ENCODE data around the gene CACNB4.
A peak's percentile ranks its signal among the peaks of the same experiment; 100 is the strongest.
"Not testable (repeated sequence)": the region's sequence is repeated elsewhere in the genome, so short reads cannot be mapped to it uniquely, and the experiment has no call there.

The CACNB4 gene

GRCh38 chr2:152098496-152099366 is at the start of gene CACNB4:
Gene CACNB4, minus strand, starts transcription at chr2:152099044.
- 0 out of 2 replicates have a peak, but pooled peaks cover 1% of the 10 kb centered on the region for H3K4me1 ChIP-seq (ENCODE audit: control insufficient read depth, insufficient read depth, low read length)
- H3K36me3 ChIP-seq (ENCODE audit: control insufficient read depth, insufficient read depth, low read length): no peaks in the 10 kb centered on the region
- H3K9me3 ChIP-seq (ENCODE audit: control insufficient read depth, insufficient read depth, low read length): no peaks in the 10 kb centered on the region
- H3K27me3 ChIP-seq (ENCODE audit: control insufficient read depth, insufficient read depth, low read length): peaks cover 23% of the 10 kb centered on the region
- peak within 1 kb of the TSS; percentile 57; the same call in 1 of the 2 replicates for H3K4me3 ChIP-seq (ENCODE audit: low read length)
- no peak within 1 kb of the TSS for H3K27ac ChIP-seq (ENCODE audit: low read length)
- no CpG with 5 or more reads among the region's 73 CpGs for WGBS (ENCODE audit: insufficient coverage, insufficient read length)
- no peak for DNase-seq (ENCODE audit: low read depth, low spot score)

DNA sequence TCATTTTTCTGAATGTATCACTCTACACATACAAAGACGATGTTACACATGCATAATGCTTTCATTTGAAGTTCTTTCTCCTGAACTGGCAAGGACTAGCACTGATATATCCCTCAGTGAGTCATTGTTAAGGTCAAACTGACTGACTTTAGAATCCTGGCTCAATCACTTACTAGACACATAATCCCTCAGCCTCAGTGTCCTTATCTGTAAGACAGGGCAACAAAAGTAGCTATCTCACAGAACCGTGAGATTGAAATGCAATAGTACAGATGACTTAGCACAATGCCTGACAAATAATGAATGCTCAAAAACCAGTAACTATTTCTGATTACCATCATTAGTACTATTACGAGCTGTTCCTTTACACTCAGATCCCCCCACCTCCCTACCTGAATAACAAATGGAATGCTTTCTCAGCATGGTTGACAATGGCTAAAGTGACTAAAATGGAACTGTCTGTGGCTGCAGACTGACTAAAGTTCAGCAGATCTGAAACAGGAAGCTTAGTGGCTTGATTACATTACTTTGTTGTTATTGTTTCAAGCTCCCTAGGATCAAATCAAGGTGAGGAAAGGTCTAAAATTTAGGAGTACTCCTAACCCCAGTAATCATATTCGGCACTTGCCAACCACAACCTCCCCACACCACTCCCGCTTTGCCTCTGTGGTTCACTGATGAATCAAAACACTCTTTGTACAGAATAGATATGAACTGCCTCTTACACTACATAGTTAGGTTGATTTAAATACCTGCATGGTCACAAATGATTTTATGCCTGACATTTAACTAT is 35.8 kb upstream of the CACNB4 start:
- Histone ChIP-seq H3K9me3 (ENCODE audit: control insufficient read depth, insufficient read depth, low read length) (no peaks in the 10 kb centered on the region), H3K27me3 (ENCODE audit: control insufficient read depth, insufficient read depth, low read length) (no peaks in the 10 kb centered on the region), H3K4me3 (ENCODE audit: low read length) (no peak overlapping the region), H3K4me1 (ENCODE audit: control insufficient read depth, insufficient read depth, low read length) (no peaks in the 10 kb centered on the region), H3K36me3 (ENCODE audit: control insufficient read depth, insufficient read depth, low read length) (no peaks in the 10 kb centered on the region), H3K27ac (ENCODE audit: low read length) (no peak overlapping the region)
- no peak for DNase-seq (ENCODE audit: low read depth, low spot score)
- no CpG with 5 or more reads among the region's 5 CpGs for WGBS (ENCODE audit: insufficient coverage, insufficient read length)

GRCh38 chr2:152132306-152132705 is 33.5 kb upstream of the CACNB4 start:
- no peak overlapping the region for H3K4me3 ChIP-seq (ENCODE audit: low read length)
- WGBS (ENCODE audit: insufficient coverage, insufficient read length): no CpG with 5 or more reads among the region's 1 CpG

GRCh38 chr2:152127628-152128027 is 28.8 kb upstream of the CACNB4 start:
- no peaks in the 10 kb centered on the region for H3K9me3 ChIP-seq (ENCODE audit: control insufficient read depth, insufficient read depth, low read length)
- H3K27me3 ChIP-seq (ENCODE audit: control insufficient read depth, insufficient read depth, low read length): no peaks in the 10 kb centered on the region
- no peak for DNase-seq (ENCODE audit: low read depth, low spot score)
- no peaks in the 10 kb centered on the region for H3K36me3 ChIP-seq (ENCODE audit: control insufficient read depth, insufficient read depth, low read length)
- H3K4me1 ChIP-seq (ENCODE audit: control insufficient read depth, insufficient read depth, low read length): no peaks in the 10 kb centered on the region
- H3K27ac ChIP-seq (ENCODE audit: low read length): no peak overlapping the region
- no peak overlapping the region for H3K4me3 ChIP-seq (ENCODE audit: low read length)

More at GRCh38 chr2:152132306-152132705, 33.5 kb upstream of the CACNB4 start:
- no peak for DNase-seq (ENCODE audit: low read depth, low spot score)
- no peak overlapping the region for H3K27ac ChIP-seq (ENCODE audit: low read length)
- no peaks in the 10 kb centered on the region for H3K27me3 ChIP-seq (ENCODE audit: control insufficient read depth, insufficient read depth, low read length)
- H3K36me3 ChIP-seq (ENCODE audit: control insufficient read depth, insufficient read depth, low read length): no peaks in the 10 kb centered on the region
- no peaks in the 10 kb centered on the region for H3K4me1 ChIP-seq (ENCODE audit: control insufficient read depth, insufficient read depth, low read length)
- no peaks in the 10 kb centered on the region for H3K9me3 ChIP-seq (ENCODE audit: control insufficient read depth, insufficient read depth, low read length)

DNA sequence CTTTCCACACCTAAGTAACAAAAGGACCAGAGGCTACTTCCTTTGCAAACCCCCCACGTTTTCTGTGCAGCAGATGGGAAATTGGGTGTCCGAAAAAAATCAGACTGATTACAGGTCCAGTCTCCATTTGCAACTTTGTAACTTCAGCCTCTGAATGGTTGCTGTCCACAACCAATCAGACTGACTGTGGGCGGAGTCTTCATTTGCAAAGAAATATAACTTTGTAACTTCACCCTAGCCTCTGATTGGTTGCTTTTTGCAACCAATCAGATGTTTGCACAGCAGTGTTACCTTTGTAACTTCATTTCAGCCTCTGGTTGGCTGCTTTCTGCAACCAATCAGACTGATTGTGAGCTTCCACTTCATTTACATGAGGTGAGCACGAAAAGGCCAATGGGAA is 27.8 kb upstream of the CACNB4 start:
- Histone ChIP-seq H3K36me3 (ENCODE audit: control insufficient read depth, insufficient read depth, low read length) (no peaks in the 10 kb centered on the region), H3K27ac (ENCODE audit: low read length) (no peak overlapping the region), H3K9me3 (ENCODE audit: control insufficient read depth, insufficient read depth, low read length) (no peaks in the 10 kb centered on the region), H3K27me3 (ENCODE audit: control insufficient read depth, insufficient read depth, low read length) (no peaks in the 10 kb centered on the region), H3K4me3 (ENCODE audit: low read length) (no peak overlapping the region), H3K4me1 (ENCODE audit: control insufficient read depth, insufficient read depth, low read length) (no peaks in the 10 kb centered on the region)
- no peak for DNase-seq (ENCODE audit: low read depth, low spot score)
- WGBS (ENCODE audit: insufficient coverage, insufficient read length): no CpG with 5 or more reads among the region's 4 CpGs

DNA sequence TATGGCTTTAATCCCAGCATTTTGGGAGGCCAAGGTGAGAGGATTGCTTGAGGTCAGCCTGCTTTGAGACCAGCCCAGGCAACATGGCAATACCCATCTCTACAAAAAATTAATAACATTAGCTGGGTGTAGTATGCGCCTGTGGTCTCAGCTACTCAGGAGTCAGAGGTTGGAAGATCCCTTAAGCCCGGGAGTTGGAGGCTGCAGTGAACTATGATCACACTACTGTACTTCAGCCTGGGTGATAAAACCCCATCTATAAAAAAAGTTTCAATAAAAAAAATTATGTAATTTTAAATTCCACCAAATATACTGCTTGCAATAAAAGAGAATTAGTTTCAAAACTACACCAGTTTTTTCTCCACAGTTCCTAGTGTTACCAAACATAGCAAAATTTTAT is 23.3 kb upstream of the CACNB4 start:
- Histone ChIP-seq H3K4me1 (ENCODE audit: control insufficient read depth, insufficient read depth, low read length) (no peaks in the 10 kb centered on the region), H3K4me3 (ENCODE audit: low read length) (no peak overlapping the region), H3K27me3 (ENCODE audit: control insufficient read depth, insufficient read depth, low read length) (no peaks in the 10 kb centered on the region), H3K36me3 (ENCODE audit: control insufficient read depth, insufficient read depth, low read length) (no peaks in the 10 kb centered on the region), H3K27ac (ENCODE audit: low read length) (no peak overlapping the region), H3K9me3 (ENCODE audit: control insufficient read depth, insufficient read depth, low read length) (no peaks in the 10 kb centered on the region)
- no peak for DNase-seq (ENCODE audit: low read depth, low spot score)
- WGBS (ENCODE audit: insufficient coverage, insufficient read length): no CpG with 5 or more reads among the region's 2 CpGs

DNA sequence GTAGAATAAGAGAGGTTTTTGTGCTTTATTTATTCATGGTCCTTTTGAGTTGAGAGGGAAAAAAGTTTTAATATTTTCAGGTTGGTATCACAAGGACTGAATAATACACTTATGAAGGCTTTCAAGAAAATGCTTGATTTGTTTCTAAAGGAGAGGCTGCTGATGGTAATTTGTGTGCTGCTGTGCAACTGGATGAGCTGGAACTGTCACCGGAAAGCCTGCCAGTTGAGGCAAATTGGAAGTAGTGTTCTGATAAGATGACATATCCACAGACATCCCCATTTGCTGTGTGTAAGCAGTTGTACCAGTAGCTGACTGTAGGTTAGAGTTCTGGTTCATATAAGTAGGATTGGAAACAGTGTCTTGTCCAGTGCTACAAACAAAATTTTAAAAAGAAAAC is 21.6 kb upstream of the CACNB4 start:
- H3K9me3 ChIP-seq (ENCODE audit: control insufficient read depth, insufficient read depth, low read length): no peaks in the 10 kb centered on the region
- DNase-seq (ENCODE audit: low read depth, low spot score): no peak
- no peaks in the 10 kb centered on the region for H3K36me3 ChIP-seq (ENCODE audit: control insufficient read depth, insufficient read depth, low read length)
- no peaks in the 10 kb centered on the region for H3K27me3 ChIP-seq (ENCODE audit: control insufficient read depth, insufficient read depth, low read length)
- no CpG with 5 or more reads among the region's 1 CpG for WGBS (ENCODE audit: insufficient coverage, insufficient read length)
- no peaks in the 10 kb centered on the region for H3K4me1 ChIP-seq (ENCODE audit: control insufficient read depth, insufficient read depth, low read length)
- H3K4me3 ChIP-seq (ENCODE audit: low read length): no peak overlapping the region
- H3K27ac ChIP-seq (ENCODE audit: low read length): no peak overlapping the region

GRCh38 chr2:152115952-152116351 is 17.1 kb upstream of the CACNB4 start:
- H3K9me3 ChIP-seq (ENCODE audit: control insufficient read depth, insufficient read depth, low read length): no peaks in the 10 kb centered on the region
- H3K27me3 ChIP-seq (ENCODE audit: control insufficient read depth, insufficient read depth, low read length): no peaks in the 10 kb centered on the region
- no peaks in the 10 kb centered on the region for H3K36me3 ChIP-seq (ENCODE audit: control insufficient read depth, insufficient read depth, low read length)
- no peak overlapping the region for H3K27ac ChIP-seq (ENCODE audit: low read length)
- no peak overlapping the region for H3K4me3 ChIP-seq (ENCODE audit: low read length)
- WGBS (ENCODE audit: insufficient coverage, insufficient read length): no CpG with 5 or more reads among the region's 3 CpGs
- H3K4me1 ChIP-seq (ENCODE audit: control insufficient read depth, insufficient read depth, low read length): no peaks in the 10 kb centered on the region
- no peak for DNase-seq (ENCODE audit: low read depth, low spot score)

- no peaks in the 10 kb centered on the region for H3K9me3 ChIP-seq (ENCODE audit: control insufficient read depth, insufficient read depth, low read length)
- H3K27me3 ChIP-seq (ENCODE audit: control insufficient read depth, insufficient read depth, low read length): no peaks in the 10 kb centered on the region
- no CpG with 5 or more reads among the region's 3 CpGs for WGBS (ENCODE audit: insufficient coverage, insufficient read length)
- H3K27ac ChIP-seq (ENCODE audit: low read length): no peak overlapping the region
- H3K36me3 ChIP-seq (ENCODE audit: control insufficient read depth, insufficient read depth, low read length): no peaks in the 10 kb centered on the region
- H3K4me3 ChIP-seq (ENCODE audit: low read length): no peak overlapping the region
- no peak for DNase-seq (ENCODE audit: low read depth, low spot score)
- H3K4me1 ChIP-seq (ENCODE audit: control insufficient read depth, insufficient read depth, low read length): no peaks in the 10 kb centered on the region
These were observed 15.5 kb upstream of the CACNB4 start for GRCh38 chr2:152114366-152114765.

GRCh38 chr2:152107140-152107539 is 8.3 kb upstream of the CACNB4 start:
- not testable (repeated sequence) for H3K27ac ChIP-seq (ENCODE audit: low read length); H3K36me3 ChIP-seq (ENCODE audit: control insufficient read depth, insufficient read depth, low read length); H3K4me3 ChIP-seq (ENCODE audit: low read length); H3K27me3 ChIP-seq (ENCODE audit: control insufficient read depth, insufficient read depth, low read length); H3K9me3 ChIP-seq (ENCODE audit: control insufficient read depth, insufficient read depth, low read length); H3K4me1 ChIP-seq (ENCODE audit: control insufficient read depth, insufficient read depth, low read length); DNase-seq (ENCODE audit: low read depth, low spot score)
- no CpG with 5 or more reads among the region's 13 CpGs for WGBS (ENCODE audit: insufficient coverage, insufficient read length)

Measured in iPS DF 6.9 (cell line).